IMR-90 (cell line): ENCODE measurements around the gene HDAC8. TPM values are rescaled to one million over a fixed set of nuclear protein-coding genes. Genes with fewer than 3 reads are reported as not detected.

Source experiments
- ATAC-seq: fragments of 200-7000 bp; cut with Tn5 transposase; 2 replicates; pipeline ENCODE4 v1.9.1; 2020; ENCODE audit warnings: low read depth, mild to moderate bottlenecking, moderate library complexity
- BruUV-seq: library from RNA; stranded (reverse); fragments of 400-500 nt; replicated peaks from 2 replicates; lab custom pipeline; 2021; lab: Mats Ljungman, UMichigan
- CTCF ChIA-PET: fragments of 300-600 bp; formaldehyde crosslinking; extraction: SDS; loops from one replicate; lab custom pipeline; 2021; ENCODE audit warnings: antibody characterized with exemption; lab: Yijun Ruan, JAX
- POLR2A ChIA-PET: fragments of 300-600 bp; sonication (Branson Sonifier 250); formaldehyde crosslinking; loops from one replicate; lab custom pipeline; 2022; ENCODE audit warnings: antibody characterized with exemption; ENCODE audit not compliant: unreplicated experiment; lab: Charles Lee
- DNase-seq: peaks from one replicate; pipeline ENCODE4 v3.0.0; 2013
- H2AFZ ChIP-seq: replicated peaks from 2 replicates; pipeline ENCODE3; 2013; ENCODE audit warnings: low read length, mild to moderate bottlenecking; ENCODE audit not compliant: poor library complexity
- H2AK5ac ChIP-seq: 2 replicates; pipeline ENCODE4 v1.6.1; 2013; ENCODE audit warnings: low read depth, low read length, inconsistent platforms
- H2AK9ac ChIP-seq: replicated peaks from 2 replicates; pipeline ENCODE3; 2013; ENCODE audit warnings: mild to moderate bottlenecking, low read depth, low read length, moderate library complexity; ENCODE audit not compliant: poor library complexity
- H2BK120ac ChIP-seq: 2 replicates; pipeline ENCODE4 v1.6.1; 2013; ENCODE audit warnings: low read depth, low read length, inconsistent platforms
- H2BK15ac ChIP-seq: 3 replicates; pipeline ENCODE4 v1.6.1; 2013; ENCODE audit warnings: low read depth, low read length, inconsistent platforms
- H2BK20ac ChIP-seq: 2 replicates; pipeline ENCODE4 v1.6.1; 2013; ENCODE audit warnings: low read depth, mild to moderate bottlenecking, inconsistent platforms, low read length, moderate library complexity
- H2BK5ac ChIP-seq: 2 replicates; pipeline ENCODE4 v1.6.1; 2013; ENCODE audit warnings: mild to moderate bottlenecking, low read depth, low read length, inconsistent platforms; ENCODE audit not compliant: poor library complexity, severe bottlenecking
- H3K14ac ChIP-seq: replicated peaks from 2 replicates; pipeline ENCODE4 v1.6.1; 2013; ENCODE audit warnings: low read depth, low read length, inconsistent platforms
- H3K18ac ChIP-seq: 2 replicates; pipeline ENCODE4 v1.6.1; 2013; ENCODE audit warnings: low read depth, low read length, control low read depth
- H3K23ac ChIP-seq: 2 replicates; pipeline ENCODE4 v1.6.1; 2013; ENCODE audit warnings: low read depth, low read length, inconsistent platforms
- H3K27ac ChIP-seq: 2 replicates; pipeline ENCODE4 v1.5.1; 2013; ENCODE audit warnings: mild to moderate bottlenecking, control low read depth, low read length; ENCODE audit not compliant: insufficient read depth
- H3K27me3 ChIP-seq: 2 replicates; pipeline ENCODE4 v1.6.1; 2013; ENCODE audit warnings: low read length; ENCODE audit not compliant: control insufficient read depth, insufficient read depth
- H3K36me3 ChIP-seq: 2 replicates; pipeline ENCODE4 v1.6.1; 2013; ENCODE audit warnings: low read length, mixed read lengths; ENCODE audit not compliant: control insufficient read depth, insufficient read depth
- H3K4ac ChIP-seq: 2 replicates; pipeline ENCODE4 v1.6.1; 2013; ENCODE audit warnings: low read depth, low read length, inconsistent platforms
- H3K4me1 ChIP-seq: 2 replicates; pipeline ENCODE4 v1.6.1; 2013; ENCODE audit warnings: low read length, mixed read lengths; ENCODE audit not compliant: control insufficient read depth, insufficient read depth
- H3K4me2 ChIP-seq: 2 replicates; pipeline ENCODE4 v1.6.1; 2013; ENCODE audit warnings: low read depth, mild to moderate bottlenecking, control low read depth, low read length, moderate library complexity
- H3K4me3 ChIP-seq: 2 replicates; pipeline ENCODE4 v1.5.1; 2013; ENCODE audit warnings: low read depth, mild to moderate bottlenecking, control low read depth, low read length, moderate library complexity; ENCODE audit not compliant: insufficient read depth
- H3K56ac ChIP-seq: 2 replicates; pipeline ENCODE4 v1.6.1; 2013; ENCODE audit warnings: low read length, inconsistent platforms; ENCODE audit not compliant: insufficient read depth; ENCODE audit errors: extremely low read depth
- H3K79me1 ChIP-seq, 2 experiments: 2 replicates each; pipeline ENCODE4 v1.6.1; 2013; ENCODE audit warnings: low read length in 2 of 2, inconsistent platforms in 1 of 2, low read depth in 1 of 2
- H3K9ac ChIP-seq: 2 replicates; pipeline ENCODE4 v1.6.1; 2013; ENCODE audit warnings: low read depth, low read length, control low read depth
- H3K9me1 ChIP-seq: 2 replicates; pipeline ENCODE4 v1.6.1; 2013; ENCODE audit warnings: low read length, inconsistent platforms; ENCODE audit not compliant: insufficient read depth
- H3K9me3 ChIP-seq: 2 replicates; pipeline ENCODE4 v1.6.1; 2013; ENCODE audit warnings: low read length; ENCODE audit not compliant: control insufficient read depth, insufficient read depth
- H4K20me1 ChIP-seq: 2 replicates; pipeline ENCODE4 v1.6.1; 2013; ENCODE audit warnings: low read length, inconsistent platforms; ENCODE audit not compliant: insufficient read depth
- H4K5ac ChIP-seq: 2 replicates; pipeline ENCODE4 v1.6.1; 2013; ENCODE audit warnings: mild to moderate bottlenecking, low read depth, low read length, control low read depth
- H4K8ac ChIP-seq, 2 experiments: 2 replicates each; pipeline ENCODE4 v1.6.1; 2013; ENCODE audit warnings: low read depth in 2 of 2, low read length in 2 of 2, control low read depth in 1 of 2, inconsistent platforms in 1 of 2
- H4K91ac ChIP-seq: 2 replicates; pipeline ENCODE4 v1.6.1; 2013; ENCODE audit warnings: low read depth, low read length, inconsistent platforms; ENCODE audit not compliant: insufficient read depth
- MAFK ChIP-seq: IDR thresholded peaks from 2 replicates; pipeline ENCODE4 v1.6.1; 2012; ENCODE audit warnings: low read depth, low read length, improper control_type of control experiment
- WGBS, 2 experiments: methylation state at CpG; one replicate each; pipeline versions ENCODE4 v1.1.5 to v1.1.7; 2013; ENCODE audit warnings: missing lambda C conversion rate in 2 of 2; ENCODE audit not compliant: insufficient read length in 1 of 2; ENCODE audit errors: extremely low coverage in 2 of 2; 5-methylcytosine and 5-hydroxymethylcytosine counted together
- dilution Hi-C: fragments of 300-500 bp; cut with HindIII; formaldehyde crosslinking; loops from one replicate; pipeline ENCODE4 v1.14.3; 2018; ENCODE audit warnings: low sequenced_read_pairs; ENCODE audit not compliant: unreplicated experiment
- in situ Hi-C: fragments of 300-500 bp; cut with MboI; formaldehyde crosslinking; loops from 3 replicates; pipeline ENCODE4 v1.14.3; 2019; ENCODE audit warnings: low sequenced_read_pairs, inconsistent platforms, mixed read lengths
- intact Hi-C: fragments of 100-400 bp; cut with micrococcal nuclease; formaldehyde crosslinking; loops from 2 replicates; pipeline ENCODE4 v1.10.0; 2022
- polyA plus RNA-seq, 3 experiments: library from polyadenylated mRNA; depleted of rRNA; stranded (reverse); fragments of >200 nt; gene quantifications; 2 replicates each; pipeline ENCODE4 v1.2.3, GENCODE V29; 2012; ENCODE audit warnings: low replicate concordance in 1 of 3
- total RNA-seq: library from RNA; depleted of rRNA; stranded (reverse); fragments of >200 nt; gene quantifications from 2 replicates; pipeline ENCODE4 v1.2.3, GENCODE V29; 2012
- TF ChIP-seq, protein P1 (sequence below): fragments of 150-350 bp; IDR thresholded peaks from 2 replicates; pipeline ENCODE4 v1.6.1; 2016; ENCODE audit warnings: low read depth, mild to moderate bottlenecking, low read length, moderate library complexity, borderline replicate concordance

The HDAC8 gene
- total and polyA plus RNA-seq, 2 of the 4 experiments (the other 2 are of a cell fraction): 16.1 to 28.5 TPM

GRCh38 chrX:72477781-72478181, 94.9 kb downstream of the HDAC8 start:
- Histone ChIP-seq H2AK5ac (no peak overlapping the region), H3K9ac (no peak overlapping the region), H3K27ac (no peak overlapping the region), H3K79me1 (no peaks in the 10 kb centered on the region; a peak in 1 of 4 replicates), H3K27me3 (peaks cover 5% of the 10 kb centered on the region), H2AFZ (no peak overlapping the region), H2BK20ac (no peak overlapping the region), H3K4me1 (no peaks in the 10 kb centered on the region), H2BK120ac (no peak overlapping the region), H3K4me2 (no peak overlapping the region), H3K4ac (no peak overlapping the region), H3K36me3 (no peaks in the 10 kb centered on the region), H4K20me1 (no peaks in the 10 kb centered on the region), H2AK9ac (no peak overlapping the region), H3K9me1 (0 out of 2 replicates have a peak, but pooled peaks cover 3% of the 10 kb centered on the region), H3K56ac (no peak overlapping the region), H4K91ac (no peak overlapping the region), H2BK15ac (no peak overlapping the region), H2BK5ac (no peak overlapping the region), H3K18ac (no peak overlapping the region), H4K8ac (no peak overlapping the region), H4K5ac (no peak overlapping the region), H3K14ac (no peak overlapping the region), H3K23ac (no peak overlapping the region), H3K9me3 (no peaks in the 10 kb centered on the region), H3K4me3 (no peak overlapping the region)
- dilution Hi-C loops: no loop called here
- intact Hi-C loops: loop anchor here (10.0 kb wide), 1 partner anchor 223 kb away; no protein-coding TSS in a partner anchor
- ATAC-seq (no peak), DNase-seq (no peak)
- ChIA-PET CTCF (no interaction called here), POLR2A (no interaction called here)
- no TSS peak for BruUV-seq
- in situ Hi-C loops: no loop called here
- TF ChIP-seq, protein P1, sequence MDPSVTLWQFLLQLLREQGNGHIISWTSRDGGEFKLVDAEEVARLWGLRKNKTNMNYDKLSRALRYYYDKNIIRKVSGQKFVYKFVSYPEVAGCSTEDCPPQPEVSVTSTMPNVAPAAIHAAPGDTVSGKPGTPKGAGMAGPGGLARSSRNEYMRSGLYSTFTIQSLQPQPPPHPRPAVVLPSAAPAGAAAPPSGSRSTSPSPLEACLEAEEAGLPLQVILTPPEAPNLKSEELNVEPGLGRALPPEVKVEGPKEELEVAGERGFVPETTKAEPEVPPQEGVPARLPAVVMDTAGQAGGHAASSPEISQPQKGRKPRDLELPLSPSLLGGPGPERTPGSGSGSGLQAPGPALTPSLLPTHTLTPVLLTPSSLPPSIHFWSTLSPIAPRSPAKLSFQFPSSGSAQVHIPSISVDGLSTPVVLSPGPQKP: no peak
- TF ChIP-seq MAFK: no peak
- whole genome bisulfite sequencing, 2 experiments: no CpG with 5 or more reads among the region's 4 CpGs
